HCT116 (cell line): ENCODE data around the gene AXIN1. TPM values are rescaled to one million over a fixed set of nuclear protein-coding genes. Genes with fewer than 3 reads are reported as not detected.

Experiments used
- ATAC-seq: fragments of 200-7000 bp; cut with Tn5 transposase; 2 replicates; pipeline ENCODE4 v1.9.1; 2020; ENCODE audit warnings: mild to moderate bottlenecking, moderate library complexity
- BruUV-seq: library from RNA; stranded (reverse); fragments of 400-500 nt; replicated peaks from 2 replicates; lab custom pipeline; 2021; lab: Mats Ljungman, UMichigan
- CTCF ChIA-PET: fragments of 300-600 bp; sonication (Branson Sonifier 250); formaldehyde crosslinking; loops from one replicate; lab custom pipeline; 2021; ENCODE audit warnings: antibody characterized with exemption; lab: Charles Lee
- POLR2A ChIA-PET: fragments of 300-600, 350-600 bp; sonication (Branson Sonifier 250); formaldehyde crosslinking; loops from one replicate; lab custom pipeline; 2021; ENCODE audit warnings: antibody characterized with exemption; lab: Charles Lee
- RAD21 ChIA-PET, 2 experiments: fragments of 300-600 bp; sonication (Branson Sonifier 250); formaldehyde crosslinking; loops; one replicate each; lab custom pipeline; 2023; ENCODE audit warnings: low total read pairs in 2 of 2; ENCODE audit not compliant: uncharacterized antibody in 2 of 2, unreplicated experiment in 2 of 2, low non-redundant PET in 1 of 2; lab: Charles Lee
- DNase-seq: peaks from one replicate; pipeline ENCODE4 v3.0.0-alpha.2; 2010; ENCODE audit warnings: low read depth, low spot score
- H2AFZ ChIP-seq: fragments of 200-600 bp; shearing (Covaris generic), sonication (generic); 2 replicates; pipeline ENCODE4 v1.6.1; 2017; ENCODE audit warnings: low read depth, mixed run types, mixed read lengths, antibody characterized with exemption, low read length; ENCODE audit not compliant: poor library complexity, severe bottlenecking
- H3K27ac ChIP-seq: 2 replicates; pipeline ENCODE4 v1.5.1; 2012; ENCODE audit warnings: low read depth, low read length
- H3K27me3 ChIP-seq: fragments of 200-600 bp; sonication (generic); 2 replicates; pipeline ENCODE4 v1.6.1; 2016; ENCODE audit warnings: mixed run types, low read length, mixed read lengths; ENCODE audit not compliant: insufficient read depth
- H3K36me3 ChIP-seq, 2 experiments: fragments of 200-500 bp in 1 of 2; fragments of 200-600 bp in 1 of 2; sonication (Bioruptor generic) in 1 of 2; sonication (generic) in 1 of 2; 2 replicates each; pipeline versions ENCODE4 v1.5.1 to v1.6.1; 2014 to 2016; ENCODE audit warnings: low read length in 2 of 2, inconsistent platforms in 1 of 2, mixed read lengths in 1 of 2, mixed run types in 1 of 2; ENCODE audit not compliant: insufficient read depth in 2 of 2, control insufficient read depth in 1 of 2
- H3K4me1 ChIP-seq, 2 experiments: fragments of 200-600 bp in 1 of 2; sonication (generic) in 1 of 2; 2 replicates each; pipeline versions ENCODE4 v1.5.1 to v1.6.1; 2012 to 2017; ENCODE audit warnings: low read length in 2 of 2, inconsistent platforms in 1 of 2, mild to moderate bottlenecking in 1 of 2, mixed read lengths in 1 of 2, mixed run types in 1 of 2, moderate library complexity in 1 of 2; ENCODE audit not compliant: insufficient read depth in 2 of 2, control insufficient read depth in 1 of 2
- H3K4me2 ChIP-seq: fragments of 200-600 bp; sonication (generic); 2 replicates; pipeline ENCODE4 v1.6.1; 2017; ENCODE audit warnings: mixed run types, low read length, mixed read lengths
- H3K4me3 ChIP-seq, 2 experiments: fragments of 200-600 bp in 1 of 2; sonication (generic) in 1 of 2; replicated peaks in 1 of 2; 2 replicates each; pipeline ENCODE4 v1.5.1; 2011 to 2016; ENCODE audit warnings: low read length in 2 of 2, control low read depth in 1 of 2, low read depth in 1 of 2, mild to moderate bottlenecking in 1 of 2, mixed read lengths in 1 of 2, mixed run types in 1 of 2
- H3K79me2 ChIP-seq: fragments of 200-600 bp; sonication (generic); 2 replicates; pipeline ENCODE4 v1.6.1; 2017; ENCODE audit warnings: mild to moderate bottlenecking, mixed run types, low read length, moderate library complexity, mixed read lengths; ENCODE audit not compliant: insufficient read depth
- H3K9ac ChIP-seq: fragments of 200-600 bp; sonication (generic); 2 replicates; pipeline ENCODE4 v1.6.1; 2016; ENCODE audit warnings: low read length, mixed read lengths
- H3K9me2 ChIP-seq: fragments of 200-600 bp; sonication (generic), shearing (Covaris generic); 2 replicates; pipeline ENCODE4 v1.6.1; 2017; ENCODE audit warnings: mixed run types, mild to moderate bottlenecking, moderate library complexity; ENCODE audit not compliant: insufficient read depth
- H3K9me3 ChIP-seq, 2 experiments: fragments of 200-500 bp in 1 of 2; fragments of 200-600 bp in 1 of 2; sonication (Bioruptor generic) in 1 of 2; sonication (generic) in 1 of 2; 2 replicates each; pipeline ENCODE4 v1.6.1; 2014 to 2017; ENCODE audit warnings: low read length in 2 of 2, mixed read lengths in 2 of 2, inconsistent platforms in 1 of 2, low read depth in 1 of 2, mild to moderate bottlenecking in 1 of 2, mixed run types in 1 of 2, moderate library complexity in 1 of 2; ENCODE audit not compliant: control insufficient read depth in 1 of 2, insufficient read depth in 1 of 2
- H4K20me1 ChIP-seq: fragments of 200-600 bp; sonication (generic), shearing (Covaris generic); 2 replicates; pipeline ENCODE4 v1.6.1; 2017; ENCODE audit warnings: mixed run types, mild to moderate bottlenecking, moderate library complexity; ENCODE audit not compliant: insufficient read depth
- ATF3 ChIP-seq: IDR thresholded peaks from 2 replicates; pipeline ENCODE4 v1.6.1; 2012
- ELF1 ChIP-seq: IDR thresholded peaks from 2 replicates; pipeline ENCODE4 v1.6.1; 2012; ENCODE audit warnings: low read depth, borderline replicate concordance
- EZH2 ChIP-seq: fragments of 200-600 bp; sonication (generic); IDR thresholded peaks from 2 replicates; pipeline ENCODE4 v1.6.1; 2017; ENCODE audit warnings: antibody characterized with exemption, mixed run types
- EZH2phosphoT487 ChIP-seq: fragments of 200-600 bp; IDR thresholded peaks from 2 replicates; pipeline ENCODE4 v1.6.1; 2018; ENCODE audit warnings: antibody characterized with exemption, borderline replicate concordance
- MAX ChIP-seq: IDR thresholded peaks from 2 replicates; pipeline ENCODE4 v1.6.1; 2012
- POLR2A ChIP-seq: IDR thresholded peaks from 2 replicates; pipeline ENCODE4 v1.7.0; 2011; ENCODE audit warnings: borderline replicate concordance; ENCODE audit not compliant: insufficient read depth, insufficient read length; ENCODE audit errors: extremely low read depth
- SP1 ChIP-seq: IDR thresholded peaks from 2 replicates; pipeline ENCODE4 v1.6.1; 2012; ENCODE audit warnings: low read depth
- SRF ChIP-seq: IDR thresholded peaks from 2 replicates; pipeline ENCODE4 v1.6.1; 2012; ENCODE audit warnings: low read depth
- TCF7L2 ChIP-seq: IDR thresholded peaks from 2 replicates; pipeline ENCODE4 v1.7.0; 2011; ENCODE audit warnings: borderline replicate concordance, inconsistent platforms; ENCODE audit not compliant: insufficient read depth, insufficient read length; ENCODE audit errors: extremely low read depth
- ZBTB33 ChIP-seq: IDR thresholded peaks from 2 replicates; pipeline ENCODE4 v1.6.1; 2011; ENCODE audit warnings: mild to moderate bottlenecking, low read length, moderate library complexity; ENCODE audit not compliant: insufficient replicate concordance; ENCODE audit errors: extremely low read depth
- ZNF274 ChIP-seq: fragments of 200-500 bp; sonication (Bioruptor generic); IDR thresholded peaks from 2 replicates; pipeline ENCODE4 v1.6.1; 2014; ENCODE audit warnings: mild to moderate bottlenecking, low read depth, low read length, inconsistent platforms
- intact Hi-C: fragments of 100-400 bp; cut with micrococcal nuclease; formaldehyde crosslinking; loops from 2 replicates; pipeline ENCODE4 v1.10.0; 2022
- total RNA-seq: library from RNA; stranded (reverse); gene quantifications from one replicate; pipeline ENCODE4 v1.2.1, GENCODE V29; 2021; ENCODE audit not compliant: unreplicated experiment

The AXIN1 gene
- total RNA-seq, 1 experiment from 2014 or later = 20.2 TPM

- CTCF ChIA-PET = no interaction called here
- Histone ChIP-seq H3K27me3 (no peaks in the 10 kb centered on the region), H3K9me2 (no peaks in the 10 kb centered on the region), H3K4me3 (peak overlapping the region; percentile 55 to 65), H3K4me2 (peak overlapping the region; percentile 72), H3K79me2 (peaks cover 7% of the 10 kb centered on the region; the same call in 1 of the 2 replicates), H4K20me1 (no peaks in the 10 kb centered on the region), H3K27ac (peak overlapping the region; percentile 32; the same call in 1 of the 2 replicates), H3K36me3 (no peaks in the 10 kb centered on the region), H3K9me3 (no peaks in the 10 kb centered on the region)
- POLR2A ChIA-PET = interaction anchor here (1.4 kb wide), 1 partner anchor 10 kb away, joined by 5 read pairs; the partner anchor contains the start of gene MRPL28
- no peak for DNase-seq
- ATAC-seq = no peak
- BruUV-seq = no TSS peak
- TF ChIP-seq SRF (no peak), POLR2A (no peak), SP1 (no peak), EZH2phosphoT487 (no peak), ZNF274 (no peak), ELF1 (no peak), TCF7L2 (no peak), EZH2 (no peak), ATF3 (no peak), MAX (no peak), ZBTB33 (no peak)
- TF ChIP-seq, all 23 proteins: peak for 0
- Histone ChIP-seq H2AFZ (no peak overlapping the region), H3K4me1 (peaks cover 6 to 18% of the 10 kb centered on the region in 2 experiments; a peak in 3 of 4 replicates), H3K9ac (peak overlapping the region; percentile 70)
- RAD21 ChIA-PET = no interaction called here
- intact Hi-C loops = no loop called here
These were observed 27.6 kb upstream of the AXIN1 start for GRCh38 chr16:379961-380761.
